HEK293 (cell line): ENCODE results near the gene MTMR10.
A peak's percentile ranks its signal among the peaks of the same experiment; 100 is the strongest.

Source experiments
- CTCF ChIA-PET: fragments of 350-600 bp; formaldehyde crosslinking; extraction: SDS; loops from one replicate; lab custom pipeline; 2021; ENCODE audit warnings: antibody characterized with exemption; lab: Yijun Ruan, JAX
- POLR2A ChIA-PET: fragments of 300-600 bp; formaldehyde crosslinking; extraction: SDS; loops from one replicate; lab custom pipeline; 2020; ENCODE audit warnings: antibody characterized with exemption, inconsistent platforms; lab: Yijun Ruan, JAX
- H3K27ac ChIP-seq: fragments of 200-500 bp; sonication (Bioruptor generic); 2 replicates; pipeline ENCODE4 v1.5.1; 2014; ENCODE audit warnings: low read depth, low read length, control low read depth, inconsistent platforms; ENCODE audit errors: extremely low read depth
- H3K36me3 ChIP-seq, 2 experiments: fragments of 200-500 bp in 1 of 2; sonication (Bioruptor generic) in 1 of 2; 1 replicate in 1 of 2; 2 replicates in 1 of 2; pipeline ENCODE4 v1.5.1; 2014 to 2017; ENCODE audit warnings: inconsistent platforms in 2 of 2, low read length in 2 of 2; ENCODE audit not compliant: control insufficient read depth in 2 of 2, insufficient read depth in 1 of 2
- H3K4me1 ChIP-seq: fragments of 200-500 bp; sonication (Bioruptor generic); 2 replicates; pipeline ENCODE4 v1.5.1; 2014; ENCODE audit warnings: mild to moderate bottlenecking, low read length, inconsistent platforms; ENCODE audit not compliant: control insufficient read depth, insufficient read depth
- H3K4me3 ChIP-seq: 2 replicates; pipeline ENCODE4 v1.5.1; 2011; ENCODE audit warnings: low read depth, mild to moderate bottlenecking, control low read depth, low read length, moderate library complexity
- H3K9me3 ChIP-seq: fragments of 200-500 bp; sonication (Bioruptor generic); 2 replicates; pipeline ENCODE4 v1.5.1; 2014; ENCODE audit warnings: low read depth, low read length, inconsistent platforms; ENCODE audit not compliant: control insufficient read depth, insufficient read depth
- BCL6B ChIP-seq: fragments of 450-650 bp; formaldehyde crosslinking; IDR thresholded peaks from 2 replicates; pipeline ENCODE4 v1.5.1; 2017; ENCODE audit warnings: missing biosample characterization, missing genetic modification characterization
- GLIS2 ChIP-seq: fragments of 450-650 bp; formaldehyde crosslinking; IDR thresholded peaks from 2 replicates; pipeline ENCODE4 v1.5.1; 2016; ENCODE audit warnings: missing biosample characterization, missing genetic modification characterization
- KLF10 ChIP-seq: fragments of 450-650 bp; IDR thresholded peaks from 2 replicates; pipeline ENCODE4 v1.5.1; 2018; ENCODE audit warnings: missing biosample characterization, mild to moderate bottlenecking, missing genetic modification characterization
- MZF1 ChIP-seq: fragments of 450-650 bp; formaldehyde crosslinking; IDR thresholded peaks from 2 replicates; pipeline ENCODE4 v1.5.1; 2017; ENCODE audit warnings: missing biosample characterization, missing genetic modification characterization, borderline replicate concordance
- OVOL3 ChIP-seq: fragments of 450-650 bp; formaldehyde crosslinking; IDR thresholded peaks from 2 replicates; pipeline ENCODE4 v1.5.1; 2016; ENCODE audit warnings: missing biosample characterization, missing genetic modification characterization
- PRDM2 ChIP-seq: fragments of 450-650 bp; formaldehyde crosslinking; IDR thresholded peaks from 2 replicates; pipeline ENCODE4 v1.5.1; 2016; ENCODE audit warnings: missing biosample characterization, missing genetic modification characterization, borderline replicate concordance
- SCRT2 ChIP-seq: fragments of 450-650 bp; formaldehyde crosslinking; IDR thresholded peaks from 2 replicates; pipeline ENCODE4 v1.5.1; 2016; ENCODE audit warnings: missing biosample characterization, missing genetic modification characterization
- YY1 ChIP-seq: fragments of 450-650 bp; formaldehyde crosslinking; IDR thresholded peaks from 2 replicates; pipeline ENCODE4 v1.5.1; 2018; ENCODE audit warnings: missing biosample characterization, missing genetic modification characterization
- ZNF140 ChIP-seq: fragments of 450-650 bp; formaldehyde crosslinking; IDR thresholded peaks from 2 replicates; pipeline ENCODE4 v1.5.1; 2016; ENCODE audit warnings: missing biosample characterization, missing genetic modification characterization
- ZNF391 ChIP-seq: fragments of 450-650 bp; formaldehyde crosslinking; IDR thresholded peaks from 2 replicates; pipeline ENCODE4 v1.5.1; 2016; ENCODE audit warnings: low read depth, missing biosample characterization, missing genetic modification characterization, borderline replicate concordance
- ZNF510 ChIP-seq: fragments of 450-650 bp; formaldehyde crosslinking; IDR thresholded peaks from 2 replicates; pipeline ENCODE4 v1.5.1; 2018; ENCODE audit warnings: mild to moderate bottlenecking, missing genetic modification characterization, missing biosample characterization; ENCODE audit not compliant: insufficient replicate concordance
- ZNF830 ChIP-seq: fragments of 450-650 bp; IDR thresholded peaks from 2 replicates; pipeline ENCODE4 v1.5.0; 2018; ENCODE audit warnings: missing biosample characterization, missing genetic modification characterization, low read depth, mild to moderate bottlenecking, moderate library complexity
- ZSCAN30 ChIP-seq: fragments of 450-650 bp; IDR thresholded peaks from 2 replicates; pipeline ENCODE4 v1.5.1; 2018; ENCODE audit warnings: missing biosample characterization, mild to moderate bottlenecking, missing genetic modification characterization, moderate library complexity
- TF ChIP-seq, protein P1 (sequence below): fragments of 450-650 bp; formaldehyde crosslinking; IDR thresholded peaks from 2 replicates; pipeline ENCODE4 v1.5.1; 2016; ENCODE audit warnings: missing biosample characterization, missing genetic modification characterization
- TF ChIP-seq, protein P2 (sequence below): fragments of 450-650 bp; formaldehyde crosslinking; IDR thresholded peaks from 2 replicates; pipeline ENCODE4 v1.5.1; 2016; ENCODE audit warnings: missing biosample characterization, missing genetic modification characterization

Gene MTMR10

DNA sequence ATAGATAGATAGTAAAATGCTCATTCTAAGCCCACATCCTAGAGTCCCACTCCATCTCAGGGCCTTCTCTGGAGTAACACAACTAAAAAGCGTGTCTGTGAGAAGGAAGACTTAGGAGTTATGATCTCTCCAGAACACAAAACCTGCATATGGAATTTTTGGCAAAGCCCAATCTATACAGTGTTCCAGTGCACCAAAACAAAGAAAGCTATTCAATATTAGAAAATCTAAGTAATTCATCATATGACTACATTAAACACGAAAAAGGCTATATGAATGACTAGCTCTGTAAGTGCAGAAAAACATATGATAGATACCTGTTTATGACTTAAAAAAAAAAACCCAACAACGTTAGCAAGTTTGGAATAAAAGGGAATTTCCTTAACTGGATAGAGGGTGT, 27.7 kb downstream of the MTMR10 start:
- CTCF ChIA-PET: interaction anchor here (1.1 to 1.6 kb wide), 2 partner anchors 12 to 31 kb away, joined by 3 to 8 read pairs; no protein-coding TSS in a partner anchor
- Histone ChIP-seq H3K27ac (no peak overlapping the region), H3K9me3 (no peaks in the 10 kb centered on the region), H3K4me3 (no peak overlapping the region), H3K36me3 (peaks cover 0 to 14% of the 10 kb centered on the region in 2 experiments; a peak in 2 of 3 replicates), H3K4me1 (no peaks in the 10 kb centered on the region)
- TF ChIP-seq ZNF391: no peak
- no peak for TF ChIP-seq SCRT2 (tag by site-specific recombination)
- POLR2A ChIA-PET: no interaction called here

- Histone ChIP-seq H3K4me1 (no peaks in the 10 kb centered on the region), H3K4me3 (no peak overlapping the region), H3K36me3 (peaks cover 0 to 24% of the 10 kb centered on the region in 2 experiments; a peak in 2 of 3 replicates), H3K9me3 (no peaks in the 10 kb centered on the region), H3K27ac (no peak overlapping the region)
- POLR2A ChIA-PET: no interaction called here
- TF ChIP-seq OVOL3 (tag by site-specific recombination) (no peak), ZNF140 (tag by site-specific recombination) (no peak), PRDM2 (tag by site-specific recombination) (no peak), ZNF830 (tag by site-specific recombination) (no peak), MZF1 (tag by site-specific recombination) (no peak), YY1 (tag by site-specific recombination) (no peak), GLIS2 (tag by site-specific recombination) (no peak), SCRT2 (tag by site-specific recombination) (peak; percentile 60)
- TF ChIP-seq, protein P1, sequence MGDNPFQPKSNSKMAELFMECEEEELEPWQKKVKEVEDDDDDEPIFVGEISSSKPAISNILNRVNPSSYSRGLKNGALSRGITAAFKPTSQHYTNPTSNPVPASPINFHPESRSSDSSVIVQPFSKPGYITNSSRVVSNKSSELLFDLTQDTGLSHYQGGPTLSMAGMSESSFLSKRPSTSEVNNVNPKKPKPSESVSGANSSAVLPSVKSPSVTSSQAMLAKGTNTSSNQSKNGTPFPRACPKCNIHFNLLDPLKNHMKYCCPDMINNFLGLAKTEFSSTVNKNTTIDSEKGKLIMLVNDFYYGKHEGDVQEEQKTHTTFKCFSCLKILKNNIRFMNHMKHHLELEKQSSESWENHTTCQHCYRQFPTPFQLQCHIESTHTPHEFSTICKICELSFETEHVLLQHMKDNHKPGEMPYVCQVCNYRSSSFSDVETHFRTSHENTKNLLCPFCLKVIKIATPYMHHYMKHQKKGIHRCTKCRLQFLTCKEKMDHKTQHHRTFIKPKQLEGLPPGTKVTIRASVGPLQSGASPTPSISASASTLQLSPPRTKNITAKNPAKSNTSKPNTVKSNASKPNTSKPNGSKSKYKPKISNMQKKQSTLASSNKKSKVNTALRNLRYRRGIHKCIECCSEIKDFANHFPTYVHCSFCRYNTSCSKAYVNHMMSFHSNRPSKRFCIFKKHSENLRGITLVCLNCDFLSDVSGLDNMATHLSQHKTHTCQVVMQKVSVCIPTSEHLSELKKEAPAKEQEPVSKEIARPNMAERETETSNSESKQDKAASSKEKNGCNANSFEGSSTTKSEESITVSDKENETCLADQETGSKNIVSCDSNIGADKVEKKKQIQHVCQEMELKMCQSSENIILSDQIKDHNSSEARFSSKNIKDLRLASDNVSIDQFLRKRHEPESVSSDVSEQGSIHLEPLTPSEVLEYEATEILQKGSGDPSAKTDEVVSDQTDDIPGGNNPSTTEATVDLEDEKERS: no peak
- CTCF ChIA-PET: no interaction called here
Measured at GRCh38 chr15:30962659-30963058, 28.8 kb downstream of the MTMR10 start.

DNA sequence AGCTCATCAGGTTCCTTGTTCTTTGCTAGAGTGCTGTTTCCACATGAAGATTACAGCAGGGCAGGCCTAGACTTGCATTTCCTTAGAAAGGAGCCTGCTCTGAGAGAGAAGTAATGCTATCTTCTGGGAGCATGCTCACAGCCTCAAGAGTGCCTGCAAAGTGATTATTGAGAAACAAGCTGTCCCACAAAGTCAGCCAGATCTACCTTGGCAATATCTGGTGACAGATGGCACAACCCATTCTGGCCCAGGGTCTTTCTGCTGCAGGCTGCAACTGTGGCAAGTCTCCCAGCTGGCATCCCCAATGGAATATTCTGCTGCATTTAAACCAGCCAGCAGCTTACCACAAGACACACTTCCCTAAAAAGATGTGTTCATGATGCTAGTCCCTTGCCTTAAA, 29.3 kb downstream of the MTMR10 start:
- Histone ChIP-seq H3K36me3 (peaks cover 0 to 25% of the 10 kb centered on the region in 2 experiments; a peak in 2 of 3 replicates), H3K4me3 (no peak overlapping the region), H3K27ac (no peak overlapping the region), H3K9me3 (no peaks in the 10 kb centered on the region), H3K4me1 (no peaks in the 10 kb centered on the region)
- TF ChIP-seq, protein P2, sequence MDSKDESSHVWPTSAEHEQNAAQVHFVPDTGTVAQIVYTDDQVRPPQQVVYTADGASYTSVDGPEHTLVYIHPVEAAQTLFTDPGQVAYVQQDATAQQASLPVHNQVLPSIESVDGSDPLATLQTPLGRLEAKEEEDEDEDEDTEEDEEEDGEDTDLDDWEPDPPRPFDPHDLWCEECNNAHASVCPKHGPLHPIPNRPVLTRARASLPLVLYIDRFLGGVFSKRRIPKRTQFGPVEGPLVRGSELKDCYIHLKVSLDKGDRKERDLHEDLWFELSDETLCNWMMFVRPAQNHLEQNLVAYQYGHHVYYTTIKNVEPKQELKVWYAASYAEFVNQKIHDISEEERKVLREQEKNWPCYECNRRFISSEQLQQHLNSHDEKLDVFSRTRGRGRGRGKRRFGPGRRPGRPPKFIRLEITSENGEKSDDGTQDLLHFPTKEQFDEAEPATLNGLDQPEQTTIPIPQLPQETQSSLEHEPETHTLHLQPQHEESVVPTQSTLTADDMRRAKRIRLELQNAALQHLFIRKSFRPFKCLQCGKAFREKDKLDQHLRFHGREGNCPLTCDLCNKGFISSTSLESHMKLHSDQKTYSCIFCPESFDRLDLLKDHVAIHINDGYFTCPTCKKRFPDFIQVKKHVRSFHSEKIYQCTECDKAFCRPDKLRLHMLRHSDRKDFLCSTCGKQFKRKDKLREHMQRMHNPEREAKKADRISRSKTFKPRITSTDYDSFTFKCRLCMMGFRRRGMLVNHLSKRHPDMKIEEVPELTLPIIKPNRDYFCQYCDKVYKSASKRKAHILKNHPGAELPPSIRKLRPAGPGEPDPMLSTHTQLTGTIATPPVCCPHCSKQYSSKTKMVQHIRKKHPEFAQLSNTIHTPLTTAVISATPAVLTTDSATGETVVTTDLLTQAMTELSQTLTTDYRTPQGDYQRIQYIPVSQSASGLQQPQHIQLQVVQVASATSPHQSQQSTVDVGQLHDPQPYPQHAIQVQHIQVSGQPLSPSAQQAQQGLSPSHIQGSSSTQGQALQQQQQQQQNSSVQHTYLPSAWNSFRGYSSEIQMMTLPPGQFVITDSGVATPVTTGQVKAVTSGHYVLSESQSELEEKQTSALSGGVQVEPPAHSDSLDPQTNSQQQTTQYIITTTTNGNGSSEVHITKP: peak; percentile 42; the same call in 1 of the 2 replicates
- no peak for TF ChIP-seq KLF10 (tag by site-specific recombination)
- TF ChIP-seq BCL6B: peak; percentile 48; the same call in 1 of the 2 replicates
- no peak for TF ChIP-seq ZSCAN30 (tag by site-specific recombination)
- TF ChIP-seq ZNF510 (tag by site-specific recombination): no peak
- CTCF ChIA-PET: no interaction called here
- POLR2A ChIA-PET: no interaction called here
